K562 (cell line): ENCODE results near the gene ATP5F1D. TPM values are rescaled to one million over a fixed set of nuclear protein-coding genes. Genes with fewer than 3 reads are reported as not detected.

Source experiments
- ATAC-seq: fragments of 200-7000 bp; cut with Tn5 transposase; 3 replicates; pipeline ENCODE4 v1.9.1; 2020; ENCODE audit warnings: moderate library complexity
- BruUV-seq: library from RNA; stranded (reverse); fragments of 400-500 nt; replicated peaks from 2 replicates; lab custom pipeline; 2021; lab: Mats Ljungman, UMichigan
- CTCF ChIA-PET: fragments of 300-600 bp; formaldehyde crosslinking; extraction: SDS; loops from one replicate; lab custom pipeline; 2021; ENCODE audit warnings: low intra/inter-chr PET ratio; lab: Yijun Ruan, JAX
- POLR2A ChIA-PET: fragments of 300-600, 350-650 bp; sonication (Branson Sonifier 250); formaldehyde crosslinking; extraction: SDS; loops from one replicate; lab custom pipeline; 2021; ENCODE audit warnings: antibody characterized with exemption, inconsistent platforms; lab: Yijun Ruan, JAX
- DNase-seq, 4 experiments: peaks; one replicate each; pipeline versions ENCODE4 v3.0.0 to v3.0.0-alpha.2; 2011 to 2018; ENCODE audit warnings: low spot score in 3 of 4, mixed read lengths in 3 of 4; ENCODE audit errors: extremely low read depth in 1 of 4
- FAIRE-seq: peaks from 2 replicates; lab custom pipeline; 2011; peaks lifted over from hg19 to GRCh38; lab: Jason Lieb, UNC
- H2AFZ ChIP-seq: 2 replicates; pipeline ENCODE4 v1.6.0; 2011; ENCODE audit warnings: low read depth, low read length, control low read depth, inconsistent platforms
- H3K27ac ChIP-seq: fragments of 200-600 bp; 3 replicates; pipeline ENCODE4 v1.8.0; 2011; ENCODE audit warnings: low read depth, mild to moderate bottlenecking, control low read depth, inconsistent platforms, low read length, moderate library complexity, mixed read lengths; ENCODE audit errors: extremely low read depth
- H3K27me3 ChIP-seq, 2 experiments: fragments of 300-600 bp in 1 of 2; 2 replicates in 1 of 2; 3 replicates in 1 of 2; pipeline versions ENCODE4 v1.6.0 to v1.8.0; 2011; ENCODE audit warnings: inconsistent platforms in 2 of 2, low read length in 2 of 2, mild to moderate bottlenecking in 1 of 2, mixed read lengths in 1 of 2, moderate library complexity in 1 of 2; ENCODE audit not compliant: control insufficient read depth in 2 of 2, insufficient read depth in 2 of 2
- H3K36me3 ChIP-seq: fragments of 300-600 bp; 3 replicates; pipeline ENCODE4 v1.8.0; 2011; ENCODE audit warnings: mild to moderate bottlenecking, low read length, inconsistent platforms; ENCODE audit not compliant: control insufficient read depth, insufficient read depth
- H3K4me1 ChIP-seq, 2 experiments: fragments of 200-600 bp in 1 of 2; replicated peaks in 1 of 2; 2 replicates in 1 of 2; 3 replicates in 1 of 2; pipeline versions ENCODE4 v1.5.1 to v1.8.0; 2011; ENCODE audit warnings: inconsistent platforms in 2 of 2, low read length in 2 of 2, mild to moderate bottlenecking in 1 of 2, mixed read lengths in 1 of 2, moderate library complexity in 1 of 2; ENCODE audit not compliant: control insufficient read depth in 2 of 2, insufficient read depth in 2 of 2
- H3K4me2 ChIP-seq: 2 replicates; pipeline ENCODE4 v1.6.1; 2011; ENCODE audit warnings: low read length, control low read depth, inconsistent platforms, mixed read lengths; ENCODE audit not compliant: insufficient read depth
- H3K4me3 ChIP-seq: fragments of 200-600 bp; sonication (generic), shearing (Covaris generic); 2 replicates; pipeline ENCODE4 v1.5.1; 2016; ENCODE audit warnings: control low read depth, inconsistent platforms
- H3K79me2 ChIP-seq: fragments of 200-600 bp; 3 replicates; pipeline ENCODE4 v1.8.0; 2011; ENCODE audit warnings: low read length, inconsistent platforms; ENCODE audit not compliant: control insufficient read depth, insufficient read depth
- H3K9ac ChIP-seq, 2 experiments: 2 replicates each; pipeline versions ENCODE4 v1.6.0 to v1.6.1; 2011; ENCODE audit warnings: low read depth in 2 of 2, low read length in 2 of 2, control low read depth in 1 of 2, inconsistent platforms in 1 of 2, mild to moderate bottlenecking in 1 of 2, mixed read lengths in 1 of 2; ENCODE audit not compliant: insufficient read depth in 1 of 2
- H3K9me1 ChIP-seq: one replicate; pipeline ENCODE4 v1.6.0; 2011; ENCODE audit warnings: inconsistent platforms, mild to moderate bottlenecking, low read length, moderate library complexity; ENCODE audit not compliant: control insufficient read depth, insufficient read depth
- H3K9me3 ChIP-seq: replicated peaks from 2 replicates; pipeline ENCODE4 v1.5.1; 2011; ENCODE audit warnings: low read depth, low read length, inconsistent platforms; ENCODE audit not compliant: control insufficient read depth, insufficient read depth
- H4K20me1 ChIP-seq: replicated peaks from 2 replicates; pipeline ENCODE4 v1.6.1; 2011; ENCODE audit warnings: low read length, inconsistent platforms, mixed read lengths; ENCODE audit not compliant: control insufficient read depth, insufficient read depth
- ZFP36 ChIP-seq: fragments of 150-350 bp; IDR thresholded peaks from 2 replicates; pipeline ENCODE4 v1.6.1; 2018; ENCODE audit warnings: low read length, low read depth; ENCODE audit not compliant: partially characterized antibody
- ZKSCAN8 ChIP-seq: fragments of 200-800 bp; sonication (Bioruptor generic); IDR thresholded peaks from 2 replicates; pipeline ENCODE4 v1.6.1; 2016; ENCODE audit warnings: missing genetic modification characterization, missing compliant biosample characterization
- ZNF408 ChIP-seq: fragments of 250-450 bp; sonication (Bioruptor Pico); IDR thresholded peaks from 2 replicates; pipeline ENCODE4 v1.4.0; 2020; ENCODE audit warnings: low read depth, mild to moderate bottlenecking, moderate library complexity
- WGBS: fragments of 100-300 bp; shearing (Covaris generic); methylation state at CpG from one replicate; pipeline ENCODE4 v1.1.6; 2016; ENCODE audit warnings: low coverage, mixed read lengths; ENCODE audit not compliant: insufficient coverage; ENCODE audit errors: missing lambda C conversion rate; 5-methylcytosine and 5-hydroxymethylcytosine counted together
- in situ Hi-C: fragments of 300-500 bp; cut with MboI; formaldehyde crosslinking; loops from 4 replicates; pipeline ENCODE4 v1.15.0; 2018; ENCODE audit warnings: inconsistent platforms, mixed read lengths
- intact Hi-C: fragments of 100-400 bp; cut with micrococcal nuclease; formaldehyde crosslinking; loops from 2 replicates; pipeline ENCODE4 v1.14.2; 2022
- polyA plus RNA-seq, 8 experiments: library from polyadenylated mRNA; depleted of rRNA in 4 of 8; stranded (reverse) in 5 of 8; unstranded in 3 of 8; fragments of >200 nt; fragmentation: Nextera tagmentation in 2 of 8; fragmentation: Illumina TruSeq in 1 of 8; extraction: Ambion mirVana in 2 of 8; extraction: Trizol in 1 of 8; gene quantifications; 2 replicates each; pipeline versions ENCODE4 v1.2.1 to v1.2.3, GENCODE V29; 2011 to 2014; ENCODE audit warnings: inconsistent platforms in 1 of 8, missing spikeins in 1 of 8
- total RNA-seq, 7 experiments: library from RNA; depleted of rRNA in 6 of 7; stranded (reverse); fragments of >200 nt in 6 of 7; fragmentation: Illumina TruSeq in 2 of 7; extraction: Trizol in 2 of 7; gene quantifications; 2 replicates each; pipeline versions ENCODE4 v1.2.1 to v1.2.3, GENCODE V29; 2011 to 2021; ENCODE audit warnings: low replicate concordance in 1 of 7

The ATP5F1D gene
- total and polyA plus RNA-seq, 9 of the 15 experiments (the other 6 are each of a cell fraction or from before 2014, with no cell fraction given) = 3.9 to 409 (median 36.8) TPM

GRCh38 chr19:1291761-1292418, 50.3 kb downstream of the ATP5F1D start:
- ATAC-seq (no peak), FAIRE-seq (no peak), DNase-seq (no peak)
- Histone ChIP-seq H3K79me2 (no peaks in the 10 kb centered on the region), H3K4me3 (no peak overlapping the region), H3K9me3 (no peaks in the 10 kb centered on the region), H3K27ac (no peak overlapping the region), H3K27me3 (peaks cover 35 to 75% of the 10 kb centered on the region in 2 experiments; a peak in 4 of 5 replicates), H2AFZ (no peak overlapping the region), H4K20me1 (peaks cover 4% of the 10 kb centered on the region; the same call in 1 of the 2 replicates), H3K36me3 (no peaks in the 10 kb centered on the region)
- ChIA-PET CTCF (no interaction called here), POLR2A (interaction anchor here (0.6 to 1.0 kb wide), 3 partner anchors 11 to 23 kb away, joined by 3 to 5 read pairs (median 4); partner anchors contain the start of gene CIRBP)
- WGBS = 8% methylated on average over 21 of the region's 25 CpGs
- in situ Hi-C loops = no loop called here
- TF ChIP-seq ZFP36 (peak; percentile 46), ZNF408 (CRISPR knock-in tag) (no peak), ZKSCAN8 (peak; percentile 96; the same call in 1 of the 2 replicates)
- TF ChIP-seq, all 486 proteins: peak for 2
- Histone ChIP-seq H3K9ac (peak overlapping the region in 1 of 2 experiments; percentile 46; a peak in 1 of 4 replicates), H3K9me1 (no peaks in the 10 kb centered on the region), H3K4me2 (no peak overlapping the region), H3K4me1 (peaks cover 0 to 97% of the 10 kb centered on the region in 2 experiments; a peak in 3 of 5 replicates)
- intact Hi-C loops = no loop called here
- no TSS peak for BruUV-seq
